AML-193 (cell line): ENCODE measurements around the gene HS2ST1.
"Not testable (repeated sequence)": the region's sequence is repeated elsewhere in the genome, so short reads cannot be mapped to it uniquely, and the experiment has no call there.

ENCODE experiments used
- DNase-seq, 2 experiments: peaks; one replicate each; lab custom pipeline; 2025; lab: John Stamatoyannopoulos, UW

The HS2ST1 gene

GRCh38 chr1:87066708-87067107 is 152.3 kb downstream of the HS2ST1 start:
- DNase-seq = not testable (repeated sequence)

GRCh38 chr1:87072411-87072810 is 158.0 kb downstream of the HS2ST1 start:
- DNase-seq = no peak

- DNase-seq = no peak
Observed at GRCh38 chr1:87072904-87073303, 158.5 kb downstream of the HS2ST1 start.

DNA sequence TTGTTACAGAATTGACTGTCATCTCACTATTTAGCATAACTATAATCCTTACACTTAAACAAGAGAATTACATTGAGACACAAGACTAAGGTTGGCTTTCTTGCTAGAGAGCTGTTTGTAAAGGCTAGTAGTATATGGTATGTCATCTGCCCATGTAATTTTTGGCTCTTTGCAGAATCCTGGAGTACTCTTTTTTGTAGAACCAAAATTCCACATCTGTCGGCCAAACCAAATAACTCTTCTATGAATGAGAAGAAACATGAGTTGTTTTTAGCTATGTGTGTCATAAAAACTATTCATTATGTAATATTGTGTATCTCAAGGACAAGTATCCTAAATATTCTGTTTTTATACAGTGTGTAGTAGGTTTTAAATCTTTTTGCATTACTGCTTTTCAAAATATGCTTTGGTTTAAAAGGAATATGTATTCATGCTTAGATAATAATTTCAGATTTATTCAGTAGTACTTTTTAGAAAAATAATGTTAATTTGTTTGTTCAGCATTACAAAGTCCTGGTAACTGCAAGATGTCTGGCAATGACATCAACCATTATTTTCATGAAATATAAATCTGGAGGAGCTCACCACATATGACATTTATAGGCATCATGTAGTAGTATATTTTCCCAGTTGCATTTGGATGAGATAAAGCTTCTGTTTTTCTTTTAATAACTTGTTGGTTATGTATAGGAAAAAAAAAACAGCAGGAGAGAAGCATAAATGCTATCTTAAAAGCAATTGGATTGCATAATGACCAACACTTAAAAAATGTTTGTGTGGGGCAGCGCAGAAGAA is 159.8 kb downstream of the HS2ST1 start:
- no peak for DNase-seq

DNA sequence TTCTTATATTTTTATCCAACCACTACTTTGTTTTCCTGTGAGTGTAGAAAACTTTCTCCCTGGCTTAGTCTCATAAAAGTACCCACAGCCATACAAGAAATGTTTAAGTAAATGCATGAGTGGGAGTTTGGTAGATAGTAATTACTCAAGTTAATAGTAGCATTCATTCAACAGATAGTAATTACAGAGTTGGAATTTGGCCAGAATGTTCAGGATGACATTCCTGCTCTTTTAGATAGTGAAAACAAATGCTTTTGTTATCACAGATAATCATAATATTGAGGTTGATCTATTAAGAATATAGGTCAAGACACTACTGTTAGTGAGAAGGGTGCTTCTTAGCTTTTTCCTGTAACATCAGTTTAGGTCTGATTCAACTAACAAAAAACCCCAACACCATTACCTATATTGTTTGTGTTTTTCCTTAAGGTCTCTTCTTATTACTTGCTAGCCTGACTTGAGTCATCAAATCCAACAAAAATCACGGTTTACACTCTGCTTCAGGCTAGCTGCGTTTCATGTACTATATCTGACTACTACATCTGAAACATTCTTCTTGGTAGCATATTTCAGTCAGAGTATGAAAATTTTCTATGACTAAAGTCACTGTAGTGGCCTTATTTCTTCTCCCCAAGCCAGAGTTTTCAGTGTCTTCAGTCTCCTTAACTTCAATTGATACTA is 163.7 kb downstream of the HS2ST1 start:
- DNase-seq = no peak

GRCh38 chr1:87084244-87084836 is 169.9 kb downstream of the HS2ST1 start:
- peak; percentile 60 to 63 for DNase-seq

- DNase-seq = no peak
Observed at GRCh38 chr1:87086120-87086519, 171.7 kb downstream of the HS2ST1 start.

GRCh38 chr1:87089070-87089736 is 174.8 kb downstream of the HS2ST1 start:
- no peak for DNase-seq

GRCh38 chr1:87089823-87090222 is 175.4 kb downstream of the HS2ST1 start:
- no peak for DNase-seq

DNA sequence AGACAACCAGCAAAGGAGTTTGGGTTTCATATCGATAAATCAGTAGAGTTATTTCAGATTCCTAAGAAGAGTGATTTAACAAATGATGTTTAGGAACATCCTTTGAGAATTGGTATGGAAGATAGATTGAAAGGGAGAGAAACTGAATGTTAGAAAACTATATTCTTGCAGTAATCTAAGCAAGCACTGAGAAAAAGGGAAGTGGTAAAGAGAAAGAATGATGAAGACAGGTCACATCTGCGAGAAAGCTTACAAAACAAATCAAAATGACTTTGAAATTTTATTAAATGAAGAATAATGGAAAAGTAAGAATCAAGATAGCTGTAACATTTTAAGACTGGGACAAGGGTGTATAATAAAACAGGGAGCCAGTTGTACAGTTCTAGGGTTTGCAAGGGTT is 177.0 kb downstream of the HS2ST1 start:
- peak; percentile 57 to 60 for DNase-seq

GRCh38 chr1:87092846-87093245 is 178.4 kb downstream of the HS2ST1 start:
- DNase-seq = no peak

GRCh38 chr1:87093286-87093685 is 178.9 kb downstream of the HS2ST1 start:
- DNase-seq = no peak

DNA sequence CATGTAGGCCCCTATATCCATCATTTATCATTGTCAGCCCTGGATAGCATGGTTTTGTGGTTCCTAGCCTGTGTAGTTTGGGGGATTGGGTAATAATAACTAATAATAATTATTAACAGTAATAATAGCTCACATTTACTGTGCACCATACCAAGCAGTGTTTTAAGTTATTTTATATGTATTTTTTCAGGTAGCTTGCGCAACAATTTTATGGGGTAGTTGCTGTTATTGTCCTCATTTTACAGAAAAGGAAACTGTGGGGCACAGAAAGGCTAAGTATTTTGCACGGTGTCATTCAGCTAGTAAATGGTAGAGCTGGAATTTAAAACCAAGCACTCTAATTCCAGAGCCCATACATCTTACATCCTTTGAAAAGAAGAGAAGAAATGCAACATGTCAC is 179.8 kb downstream of the HS2ST1 start:
- DNase-seq = no peak

DNA sequence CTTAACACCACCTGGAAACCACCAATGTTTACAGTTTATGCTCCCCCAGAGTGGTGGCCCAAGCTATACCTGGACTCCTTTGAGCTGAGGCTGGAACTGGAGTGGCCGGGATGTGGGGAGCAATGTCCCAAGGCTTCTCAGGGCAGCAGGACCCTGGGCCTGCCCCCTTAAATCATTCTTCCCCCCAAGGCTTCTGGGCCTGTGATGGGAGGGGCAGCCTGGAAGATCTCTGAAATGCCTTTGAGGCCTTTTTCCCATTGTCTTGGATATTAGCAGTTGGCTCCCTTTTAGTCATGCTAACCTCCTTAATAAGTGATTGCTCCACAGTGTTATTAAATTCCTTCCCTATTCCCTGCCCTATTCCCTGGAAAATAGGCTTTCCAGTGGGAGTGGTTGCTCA is 185.8 kb downstream of the HS2ST1 start:
- DNase-seq = no peak

DNA sequence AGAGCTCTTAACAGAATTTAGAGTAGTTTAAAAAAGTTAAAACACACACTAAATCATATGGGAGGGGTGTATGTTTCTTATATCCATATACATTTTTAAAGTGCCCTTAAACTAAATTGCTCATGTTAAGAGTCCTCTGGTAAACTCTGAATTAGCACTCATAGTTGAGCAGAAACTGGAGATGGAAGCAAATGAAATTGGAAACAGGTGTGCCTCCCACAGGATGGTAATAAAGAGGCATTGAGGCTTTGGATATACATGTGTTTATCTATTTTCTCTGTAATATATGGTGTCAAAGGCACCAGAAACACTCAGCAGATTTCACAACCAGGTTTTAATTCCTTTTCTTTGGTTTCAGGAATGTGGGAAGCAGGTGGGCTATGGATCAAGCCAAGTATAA is 188.6 kb downstream of the HS2ST1 start:
- no peak for DNase-seq

GRCh38 chr1:87104140-87104539 is 189.7 kb downstream of the HS2ST1 start:
- no peak for DNase-seq

DNA sequence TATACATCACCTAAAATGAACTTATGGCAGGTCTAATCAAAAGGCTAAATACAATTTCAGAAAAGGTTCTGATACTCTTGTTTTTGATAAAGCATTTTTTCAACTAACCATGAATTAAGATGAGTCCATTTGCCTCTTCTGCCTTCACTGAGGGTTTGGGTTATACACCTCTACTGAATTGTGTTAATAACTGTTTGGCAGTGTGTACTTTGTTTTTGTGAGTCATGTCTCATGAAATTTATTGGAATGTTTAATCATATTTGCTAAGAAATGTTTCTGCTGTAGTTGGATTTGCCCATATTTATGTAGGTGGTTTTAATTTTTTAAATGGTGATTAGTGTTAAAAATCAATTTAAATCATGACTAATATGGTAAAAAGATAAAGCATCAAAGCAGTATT is 190.5 kb downstream of the HS2ST1 start:
- DNase-seq = no peak

GRCh38 chr1:87106144-87106543 is 191.7 kb downstream of the HS2ST1 start:
- no peak for DNase-seq

DNA sequence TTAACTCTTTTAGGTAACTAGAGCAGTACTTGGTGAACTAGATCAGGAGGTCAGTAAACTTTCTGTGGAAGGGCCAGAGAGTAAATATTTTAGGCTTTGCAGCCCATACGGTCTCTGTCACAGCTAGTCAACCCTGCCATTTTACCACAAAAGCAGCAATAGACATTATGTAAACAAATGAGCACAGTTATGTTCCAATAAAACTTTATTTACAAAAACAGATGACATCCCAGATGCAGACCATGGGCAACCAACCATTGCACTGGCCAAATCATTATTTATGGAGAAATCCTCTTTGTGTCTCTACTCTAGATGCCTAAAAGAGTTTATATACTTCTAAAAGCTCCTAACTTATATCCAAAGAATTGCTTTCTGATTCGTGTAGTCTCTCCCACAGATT is 192.4 kb downstream of the HS2ST1 start:
- DNase-seq = no peak

GRCh38 chr1:87108228-87108627 is 193.8 kb downstream of the HS2ST1 start:
- DNase-seq = no peak

DNA sequence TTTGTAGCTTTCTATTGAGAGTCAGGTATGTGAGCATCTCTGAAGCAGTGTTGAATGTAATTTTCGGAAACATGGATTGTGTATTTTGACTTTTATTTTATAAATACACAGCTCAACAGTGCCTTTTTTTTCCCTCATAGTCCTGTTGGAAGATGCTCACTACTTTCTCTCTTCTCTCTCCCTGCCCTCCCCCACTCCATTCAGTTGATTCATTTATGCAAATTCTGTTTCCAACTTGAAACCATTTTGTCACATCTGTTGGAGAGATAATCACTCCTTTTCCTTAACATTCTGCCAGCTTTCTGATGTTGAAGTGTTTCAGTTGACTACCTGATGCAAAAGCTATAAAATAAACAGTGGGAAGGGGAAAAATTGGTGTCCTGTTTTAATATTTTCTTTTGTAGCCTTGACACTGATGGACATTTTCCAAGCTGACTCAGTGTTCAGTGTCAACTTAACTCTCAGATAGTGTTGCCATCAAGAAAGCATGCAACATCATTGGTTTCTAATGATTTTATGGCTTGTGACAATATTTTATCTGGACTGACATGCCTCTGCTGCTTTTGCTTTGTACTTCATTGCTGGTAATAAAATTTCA is 194.5 kb downstream of the HS2ST1 start:
- DNase-seq = no peak

DNA sequence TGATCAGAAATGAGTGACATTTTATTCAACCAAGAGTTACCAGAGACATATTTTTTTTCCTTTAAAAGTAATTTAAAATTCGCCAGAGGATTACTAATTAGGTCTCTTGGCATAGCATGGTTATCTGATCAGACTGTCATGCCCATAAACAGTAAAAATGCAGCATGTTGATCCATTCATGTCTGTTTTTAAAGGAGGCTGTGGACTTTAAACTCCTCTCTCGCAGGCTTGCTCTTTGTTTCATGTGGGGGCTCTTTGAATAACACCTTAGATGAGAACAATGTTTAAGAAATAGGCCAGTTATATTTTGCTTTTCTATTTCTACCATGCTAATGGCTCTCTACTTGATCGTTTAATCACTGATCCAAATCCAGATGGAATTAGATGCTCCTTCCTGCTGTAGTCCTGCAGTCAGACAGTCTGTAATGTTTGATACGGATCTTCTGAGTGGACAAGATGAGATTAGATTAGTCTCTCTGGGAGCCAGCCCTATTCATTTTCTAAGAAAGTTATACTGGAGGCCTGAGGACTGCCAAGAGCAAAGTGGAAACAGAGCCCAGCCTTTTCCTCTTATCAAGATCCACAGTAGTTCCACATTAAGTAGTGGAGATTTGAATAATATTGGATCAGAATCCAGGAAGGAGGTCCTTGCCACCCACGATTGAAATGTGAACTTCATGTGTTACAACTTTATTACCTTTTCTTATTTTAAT is 197.4 kb downstream of the HS2ST1 start:
- DNase-seq = no peak
